ENCODE measurements around the gene HSBP1L1. TPM values are rescaled to one million over a fixed set of nuclear protein-coding genes. Genes with fewer than 3 reads are reported as not detected.

HSBP1L1 gene
- polyA plus RNA-seq, 1 of the 3 experiments (the other 2 are of a cell fraction), result 7.4 TPM

- DNase-seq, result no peak
- TF ChIP-seq IRF3 (IDR thresholded peaks at IDR 0.05; ENCODE audit: low read depth, low read length) (no peak), FOXJ3 (CRISPR knock-in tag; IDR thresholded peaks at IDR 0.05) (no peak), FOSL2 (IDR thresholded peaks at IDR 0.05; ENCODE audit: borderline replicate concordance, low read depth) (no peak), USF2 (IDR thresholded peaks at IDR 0.05; ENCODE audit: borderline replicate concordance, low read depth, low read length) (no peak), CHD2 (IDR thresholded peaks at IDR 0.05; ENCODE audit: low read length, partially characterized antibody) (no peak), ZBTB33 (IDR thresholded peaks at IDR 0.05; ENCODE audit: borderline replicate concordance, low read depth) (no peak), SIN3A (IDR thresholded peaks at IDR 0.05; ENCODE audit: borderline replicate concordance, low read depth, low read length) (no peak), TAF1 (IDR thresholded peaks at IDR 0.05; ENCODE audit: borderline replicate concordance, low read depth, low read length) (no peak), TCF12 (IDR thresholded peaks at IDR 0.05) (no peak), RCOR1 (IDR thresholded peaks at IDR 0.05; ENCODE audit: low read length) (no peak), CTCF (IDR thresholded peaks at IDR 0.05) (no peak), EP300 (IDR thresholded peaks at IDR 0.05; ENCODE audit: borderline replicate concordance in 1 of 2, low read depth in 1 of 2, low read length in 1 of 2) (no peak), GABPA (IDR thresholded peaks at IDR 0.05; ENCODE audit: low read depth) (no peak), NRF1 (IDR thresholded peaks at IDR 0.05; ENCODE audit: low read depth, low read length) (no peak), USF1 (IDR thresholded peaks at IDR 0.05; ENCODE audit: borderline replicate concordance, low read depth) (no peak), RAD21 (IDR thresholded peaks at IDR 0.05; ENCODE audit: low read length) (no peak), RFX5 (IDR thresholded peaks at IDR 0.05; ENCODE audit: low read length) (no peak)
- H4K20me1 ChIP-seq (ENCODE audit: insufficient read depth), result 0 out of 2 replicates have a peak, but pooled peaks cover 13% of the 10 kb centered on the region
- peaks cover 0 to 4% of the 10 kb centered on the region in 2 experiments; a peak in 1 of 4 replicates for H3K4me1 ChIP-seq (ENCODE audit: control insufficient read depth in 1 of 2, insufficient read depth in 2 of 2, low read depth in 1 of 2, low read length in 1 of 2)
- H2AFZ ChIP-seq (ENCODE audit: low read depth), result no peak overlapping the region
- H3K9ac ChIP-seq, result no peak overlapping the region
- ChIA-PET CTCF (no interaction called here), POLR2A (no interaction called here)
- H3K79me2 ChIP-seq (ENCODE audit: insufficient read depth), result peaks cover 32% of the 10 kb centered on the region; the same call in 1 of the 2 replicates
- no peak overlapping the region for H3K4me3 ChIP-seq (ENCODE audit: low read depth in 2 of 2, low read length in 1 of 2)
- H3K36me3 ChIP-seq (replicated peaks in 1 of 2; ENCODE audit: control insufficient read depth in 1 of 2, insufficient read depth in 2 of 2, low read length in 1 of 2), result peaks cover 8 to 15% of the 10 kb centered on the region in 2 experiments
- WGBS (ENCODE audit: low lambda C conversion rate), result 95% methylated on average over 7 of the region's 7 CpGs
- H3K9me3 ChIP-seq, result no peaks in the 10 kb centered on the region
- no peak overlapping the region for H3K27ac ChIP-seq (ENCODE audit: low read depth in 2 of 2, low read length in 1 of 2)
- H3K27me3 ChIP-seq (ENCODE audit: insufficient read depth), result no peaks in the 10 kb centered on the region
- H3F3A ChIP-seq (replicated peaks; ENCODE audit: insufficient read depth), result no peaks in the 10 kb centered on the region
- no peaks in the 10 kb centered on the region for H3K9me2 ChIP-seq
- no peak overlapping the region for H3K4me2 ChIP-seq
Measured at GRCh38 chr18:79942211-79942610, 22.2 kb upstream of the HSBP1L1 start.
